Parietal lobe (tissue), 1 donor: ENCODE results near the gene ALKBH8. TPM values are rescaled to one million over a fixed set of nuclear protein-coding genes. Genes with fewer than 3 reads are reported as not detected.

Source experiments
- total RNA-seq: library from RNA; depleted of rRNA; stranded (reverse); fragments of >200 nt; gene quantifications from one replicate; pipeline ENCODE4 v1.2.3, GENCODE V29; 2014

ALKBH8 gene, protein sequence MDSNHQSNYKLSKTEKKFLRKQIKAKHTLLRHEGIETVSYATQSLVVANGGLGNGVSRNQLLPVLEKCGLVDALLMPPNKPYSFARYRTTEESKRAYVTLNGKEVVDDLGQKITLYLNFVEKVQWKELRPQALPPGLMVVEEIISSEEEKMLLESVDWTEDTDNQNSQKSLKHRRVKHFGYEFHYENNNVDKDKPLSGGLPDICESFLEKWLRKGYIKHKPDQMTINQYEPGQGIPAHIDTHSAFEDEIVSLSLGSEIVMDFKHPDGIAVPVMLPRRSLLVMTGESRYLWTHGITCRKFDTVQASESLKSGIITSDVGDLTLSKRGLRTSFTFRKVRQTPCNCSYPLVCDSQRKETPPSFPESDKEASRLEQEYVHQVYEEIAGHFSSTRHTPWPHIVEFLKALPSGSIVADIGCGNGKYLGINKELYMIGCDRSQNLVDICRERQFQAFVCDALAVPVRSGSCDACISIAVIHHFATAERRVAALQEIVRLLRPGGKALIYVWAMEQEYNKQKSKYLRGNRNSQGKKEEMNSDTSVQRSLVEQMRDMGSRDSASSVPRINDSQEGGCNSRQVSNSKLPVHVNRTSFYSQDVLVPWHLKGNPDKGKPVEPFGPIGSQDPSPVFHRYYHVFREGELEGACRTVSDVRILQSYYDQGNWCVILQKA
- total RNA-seq, result 19.7 TPM

GRCh38 chr11:107565219-107565937, at the start of gene ALKBH8:
TSS of gene ALKBH8 (minus strand) at chr11:107565735. CDS start at chr11:107560893, 4,842 bp downstream.

GRCh38 chr11:107590460-107591377, 25.2 kb upstream of the ALKBH8 start, which contains the start of gene ELMOD1:
TSS of gene ELMOD1 (plus strand) at chr11:107591147. CDS start at chr11:107618190, 27,043 bp downstream.

GRCh38 chr11:107457558-107458271, 107.8 kb downstream of the ALKBH8 start, which contains the start of gene CWF19L2:
TSS of gene CWF19L2 (minus strand) at chr11:107457825. CDS start at chr11:107457816, 9 bp downstream.

Other genes with a start within 250 kb of the ALKBH8 start
- gene CWF19L2, start 107.9 kb downstream of the ALKBH8 start, total RNA-seq, result 53.8 TPM
- 127 TPM for gene ELMOD1, start 25.4 kb upstream of the ALKBH8 start, total RNA-seq
- 9.7 TPM for gene SLN, start 146.3 kb upstream of the ALKBH8 start, total RNA-seq